OCI-LY7 (cell line): ENCODE data around the gene NPR1. TPM values are rescaled to one million over a fixed set of nuclear protein-coding genes. Genes with fewer than 3 reads are reported as not detected.

Source experiments
- BruUV-seq: library from RNA; stranded (reverse); fragments of 400-500 nt; replicated peaks from 2 replicates; lab custom pipeline; 2021; lab: Mats Ljungman, UMichigan
- CTCF ChIA-PET: fragments of 300-600 bp; sonication (Branson Sonifier 250); formaldehyde crosslinking; loops from one replicate; lab custom pipeline; 2022; ENCODE audit warnings: antibody characterized with exemption; ENCODE audit not compliant: unreplicated experiment; lab: Charles Lee
- POLR2A ChIA-PET: fragments of 300-600 bp; sonication (Branson Sonifier 250); formaldehyde crosslinking; loops from one replicate; lab custom pipeline; 2022; ENCODE audit warnings: antibody characterized with exemption; lab: Charles Lee
- DNase-seq: peaks from one replicate; pipeline ENCODE4 v3.0.0-alpha.2; 2015; ENCODE audit warnings: low spot score
- H2AFZ ChIP-seq: fragments of 200-600 bp; sonication (generic), shearing (Covaris generic); 2 replicates; pipeline ENCODE4 v1.6.1; 2014; ENCODE audit warnings: mild to moderate bottlenecking, antibody characterized with exemption, low read length, moderate library complexity
- H3K27ac ChIP-seq: fragments of 200-600 bp; sonication (generic); 2 replicates; pipeline ENCODE4 v1.5.1; 2014; ENCODE audit warnings: mixed run types, low read depth, mild to moderate bottlenecking, moderate library complexity, low read length, inconsistent platforms; ENCODE audit not compliant: poor library complexity, severe bottlenecking
- H3K36me3 ChIP-seq: fragments of 200-600 bp; sonication (generic); 2 replicates; pipeline ENCODE4 v1.6.1; 2014; ENCODE audit warnings: mild to moderate bottlenecking, antibody characterized with exemption, low read length, moderate library complexity, mixed read lengths; ENCODE audit not compliant: insufficient read depth
- H3K4me1 ChIP-seq: fragments of 200-600 bp; sonication (generic); 2 replicates; pipeline ENCODE4 v1.5.1; 2014; ENCODE audit warnings: mild to moderate bottlenecking, low read length; ENCODE audit not compliant: insufficient read depth, poor library complexity, severe bottlenecking
- H3K4me2 ChIP-seq: fragments of 200-600 bp; sonication (generic); 2 replicates; pipeline ENCODE4 v1.6.1; 2014; ENCODE audit warnings: mild to moderate bottlenecking, low read length
- H3K4me3 ChIP-seq: fragments of 200-600 bp; sonication (generic); 2 replicates; pipeline ENCODE4 v1.5.1; 2014; ENCODE audit warnings: mild to moderate bottlenecking, low read depth, low read length; ENCODE audit not compliant: poor library complexity, severe bottlenecking
- H3K79me2 ChIP-seq: fragments of 200-600 bp; sonication (generic); 2 replicates; pipeline ENCODE4 v1.6.1; 2016; ENCODE audit warnings: low read depth, mild to moderate bottlenecking, low read length, moderate library complexity, mixed read lengths; ENCODE audit not compliant: insufficient read depth
- H3K9me2 ChIP-seq: fragments of 200-600 bp; sonication (generic); 2 replicates; pipeline ENCODE4 v1.6.1; 2016; ENCODE audit warnings: mild to moderate bottlenecking, low read length, mixed read lengths; ENCODE audit not compliant: insufficient read depth
- H3K9me3 ChIP-seq: fragments of 200-600 bp; sonication (generic); 2 replicates; pipeline ENCODE4 v1.6.1; 2014; ENCODE audit warnings: mild to moderate bottlenecking, mixed run types, low read length, mixed read lengths
- H4K20me1 ChIP-seq: fragments of 200-600 bp; sonication (generic); 2 replicates; pipeline ENCODE4 v1.6.1; 2014; ENCODE audit warnings: mild to moderate bottlenecking, antibody characterized with exemption, low read length, moderate library complexity, mixed read lengths; ENCODE audit not compliant: insufficient read depth
- EZH2phosphoT487 ChIP-seq: fragments of 200-600 bp; sonication (generic); IDR thresholded peaks from 2 replicates; pipeline ENCODE4 v1.6.1; 2018; ENCODE audit warnings: low read depth, borderline replicate concordance, mild to moderate bottlenecking, mixed run types, antibody characterized with exemption, low read length, moderate library complexity, mixed read lengths
- intact Hi-C: fragments of 100-400 bp; cut with micrococcal nuclease; formaldehyde crosslinking; loops from one replicate; pipeline ENCODE4 v1.10.0; 2022; ENCODE audit not compliant: unreplicated experiment
- total RNA-seq, 2 experiments: library from RNA; depleted of rRNA in 1 of 2; stranded (reverse); fragments of >200 nt in 1 of 2; shearing (Covaris generic) in 1 of 2; gene quantifications; 2 replicates each; pipeline ENCODE4 v1.2.3, GENCODE V29; 2014 to 2022
- TF ChIP-seq, protein P1 (sequence below): fragments of 200-600 bp; sonication (generic); conservative IDR thresholded peaks from 2 replicates; pipeline ENCODE4 v1.5.1; 2014; ENCODE audit warnings: mild to moderate bottlenecking, antibody characterized with exemption, low read length, moderate library complexity, mixed read lengths

The NPR1 gene
- total RNA-seq, 2 experiments from 2014 or later: not detected

DNA sequence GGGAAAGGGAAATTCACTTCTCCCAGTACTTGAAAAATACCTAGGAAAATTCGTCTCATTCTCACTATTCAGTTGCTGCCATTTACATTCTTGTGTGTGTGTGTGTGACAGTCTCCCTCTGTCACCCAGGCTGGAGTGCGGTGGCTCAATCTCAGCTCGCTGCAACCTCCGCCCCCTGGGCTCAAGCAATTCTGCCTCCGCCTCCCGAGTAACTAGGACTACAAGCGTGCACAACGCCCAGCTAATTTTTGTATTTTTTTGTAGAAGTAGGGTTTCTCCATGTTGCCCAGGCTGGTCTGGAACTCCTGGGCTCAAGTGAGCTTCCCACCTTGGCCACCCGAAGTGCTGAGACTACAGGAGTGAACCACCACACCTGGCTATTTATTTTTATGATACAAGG is 18.8 kb upstream of the NPR1 start:
- no peaks in the 10 kb centered on the region for H3K9me3 ChIP-seq
- DNase-seq: no peak
- H3K36me3 ChIP-seq: peaks cover 48% of the 10 kb centered on the region
- TF ChIP-seq EZH2phosphoT487: no peak
- TF ChIP-seq, protein P1, sequence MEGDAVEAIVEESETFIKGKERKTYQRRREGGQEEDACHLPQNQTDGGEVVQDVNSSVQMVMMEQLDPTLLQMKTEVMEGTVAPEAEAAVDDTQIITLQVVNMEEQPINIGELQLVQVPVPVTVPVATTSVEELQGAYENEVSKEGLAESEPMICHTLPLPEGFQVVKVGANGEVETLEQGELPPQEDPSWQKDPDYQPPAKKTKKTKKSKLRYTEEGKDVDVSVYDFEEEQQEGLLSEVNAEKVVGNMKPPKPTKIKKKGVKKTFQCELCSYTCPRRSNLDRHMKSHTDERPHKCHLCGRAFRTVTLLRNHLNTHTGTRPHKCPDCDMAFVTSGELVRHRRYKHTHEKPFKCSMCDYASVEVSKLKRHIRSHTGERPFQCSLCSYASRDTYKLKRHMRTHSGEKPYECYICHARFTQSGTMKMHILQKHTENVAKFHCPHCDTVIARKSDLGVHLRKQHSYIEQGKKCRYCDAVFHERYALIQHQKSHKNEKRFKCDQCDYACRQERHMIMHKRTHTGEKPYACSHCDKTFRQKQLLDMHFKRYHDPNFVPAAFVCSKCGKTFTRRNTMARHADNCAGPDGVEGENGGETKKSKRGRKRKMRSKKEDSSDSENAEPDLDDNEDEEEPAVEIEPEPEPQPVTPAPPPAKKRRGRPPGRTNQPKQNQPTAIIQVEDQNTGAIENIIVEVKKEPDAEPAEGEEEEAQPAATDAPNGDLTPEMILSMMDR: no peak
- POLR2A ChIA-PET: interaction anchor here (1.0 to 1.3 kb wide), 5 partner anchors 9 to 25 kb away, joined by 3 to 5 read pairs (median 4); no protein-coding TSS in a partner anchor
- H3K4me1 ChIP-seq: peaks cover 18% of the 10 kb centered on the region
- CTCF ChIA-PET: no interaction called here
- no peaks in the 10 kb centered on the region for H3K9me2 ChIP-seq
- intact Hi-C loops: loop anchor here (2.0 to 5.0 kb wide), 3 partner anchors 25 to 87 kb away; partner anchors contain the start of gene CHTOP
- no TSS peak for BruUV-seq
- H3K27ac ChIP-seq: peak overlapping the region; percentile 68
- H3K4me2 ChIP-seq: peak overlapping the region; percentile 94
- peak overlapping the region; percentile 96 for H3K4me3 ChIP-seq
- peaks cover 6% of the 10 kb centered on the region; the same call in 1 of the 2 replicates for H4K20me1 ChIP-seq
- no peak overlapping the region for H2AFZ ChIP-seq
- peaks cover 12% of the 10 kb centered on the region for H3K79me2 ChIP-seq

DNA sequence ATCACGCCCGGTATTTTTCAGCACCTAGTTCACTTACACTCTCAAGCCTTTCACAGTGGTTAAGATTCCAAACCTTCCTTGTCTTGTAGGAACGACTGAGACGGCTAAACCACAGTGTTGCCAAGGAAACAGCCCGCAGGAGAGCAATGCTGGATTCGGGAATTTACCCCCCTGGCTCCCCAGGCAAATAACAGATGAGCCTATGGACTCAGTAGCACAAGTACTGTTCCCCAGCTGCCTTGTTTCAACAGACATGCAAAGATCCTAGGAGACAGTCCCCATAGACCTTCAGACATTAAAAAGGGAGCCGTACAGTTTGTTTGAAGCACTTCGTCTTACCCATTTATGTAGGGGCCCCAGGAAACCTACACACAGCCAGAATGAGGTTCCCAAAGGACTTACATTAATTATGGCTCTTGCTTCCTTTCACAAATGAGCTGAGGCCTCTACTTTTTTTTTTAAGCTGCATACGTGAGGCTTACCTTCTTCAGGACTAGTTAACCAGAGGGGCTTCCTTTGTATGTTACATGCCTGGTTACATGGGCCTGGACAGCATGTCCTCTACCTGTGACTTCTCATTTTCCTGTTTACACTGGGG is 17.3 kb upstream of the NPR1 start:
- POLR2A ChIA-PET: interaction anchor here (2.7 kb wide), 1 partner anchor 27 kb away, joined by 7 read pairs; the partner anchor contains the start of gene CHTOP
- peaks cover 18% of the 10 kb centered on the region for H3K4me1 ChIP-seq
- H3K27ac ChIP-seq: no peak overlapping the region

More for the DNA sequence above, 17.3 kb upstream of the NPR1 start:
- Histone ChIP-seq H3K9me3 (no peaks in the 10 kb centered on the region), H2AFZ (no peak overlapping the region), H3K79me2 (peaks cover 16% of the 10 kb centered on the region), H4K20me1 (peaks cover 6% of the 10 kb centered on the region; the same call in 1 of the 2 replicates), H3K9me2 (no peaks in the 10 kb centered on the region), H3K4me2 (no peak overlapping the region), H3K4me3 (no peak overlapping the region), H3K36me3 (peaks cover 63% of the 10 kb centered on the region)
- TF ChIP-seq, protein P1: no peak
- no peak for TF ChIP-seq EZH2phosphoT487
- CTCF ChIA-PET: no interaction called here
- no peak for DNase-seq
- TSS peak; percentile 40 for BruUV-seq
- intact Hi-C loops: no loop called here
